ENCODE data around the gene DMGDH.

DNA sequence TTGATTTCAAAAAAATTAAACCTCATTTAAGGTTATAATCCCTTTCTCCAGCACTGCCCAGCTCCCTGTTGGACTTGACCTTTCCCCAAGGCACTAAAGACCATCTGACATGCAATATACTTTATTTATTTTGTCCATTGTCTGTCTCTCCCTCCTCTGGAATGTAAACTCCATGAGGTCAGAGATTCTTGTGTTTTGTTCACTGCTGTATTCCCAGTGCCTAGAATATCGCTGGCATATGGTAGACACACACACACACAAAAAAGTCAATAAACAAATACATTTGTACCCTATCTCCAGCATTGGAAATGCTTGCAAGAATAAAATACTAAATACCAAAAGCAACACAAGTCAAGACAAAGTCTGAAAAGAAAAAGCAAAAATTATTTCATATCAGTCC lies 67.1 kb downstream of the DMGDH start:
- TF ChIP-seq, protein P1, sequence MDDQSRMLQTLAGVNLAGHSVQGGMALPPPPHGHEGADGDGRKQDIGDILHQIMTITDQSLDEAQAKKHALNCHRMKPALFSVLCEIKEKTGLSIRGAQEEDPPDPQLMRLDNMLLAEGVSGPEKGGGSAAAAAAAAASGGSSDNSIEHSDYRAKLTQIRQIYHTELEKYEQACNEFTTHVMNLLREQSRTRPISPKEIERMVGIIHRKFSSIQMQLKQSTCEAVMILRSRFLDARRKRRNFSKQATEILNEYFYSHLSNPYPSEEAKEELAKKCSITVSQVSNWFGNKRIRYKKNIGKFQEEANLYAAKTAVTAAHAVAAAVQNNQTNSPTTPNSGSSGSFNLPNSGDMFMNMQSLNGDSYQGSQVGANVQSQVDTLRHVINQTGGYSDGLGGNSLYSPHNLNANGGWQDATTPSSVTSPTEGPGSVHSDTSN (IDR thresholded peaks at IDR 0.05; ENCODE audit: insufficient replicate concordance, low read depth, low read length): no peak
- TF ChIP-seq, protein P2, sequence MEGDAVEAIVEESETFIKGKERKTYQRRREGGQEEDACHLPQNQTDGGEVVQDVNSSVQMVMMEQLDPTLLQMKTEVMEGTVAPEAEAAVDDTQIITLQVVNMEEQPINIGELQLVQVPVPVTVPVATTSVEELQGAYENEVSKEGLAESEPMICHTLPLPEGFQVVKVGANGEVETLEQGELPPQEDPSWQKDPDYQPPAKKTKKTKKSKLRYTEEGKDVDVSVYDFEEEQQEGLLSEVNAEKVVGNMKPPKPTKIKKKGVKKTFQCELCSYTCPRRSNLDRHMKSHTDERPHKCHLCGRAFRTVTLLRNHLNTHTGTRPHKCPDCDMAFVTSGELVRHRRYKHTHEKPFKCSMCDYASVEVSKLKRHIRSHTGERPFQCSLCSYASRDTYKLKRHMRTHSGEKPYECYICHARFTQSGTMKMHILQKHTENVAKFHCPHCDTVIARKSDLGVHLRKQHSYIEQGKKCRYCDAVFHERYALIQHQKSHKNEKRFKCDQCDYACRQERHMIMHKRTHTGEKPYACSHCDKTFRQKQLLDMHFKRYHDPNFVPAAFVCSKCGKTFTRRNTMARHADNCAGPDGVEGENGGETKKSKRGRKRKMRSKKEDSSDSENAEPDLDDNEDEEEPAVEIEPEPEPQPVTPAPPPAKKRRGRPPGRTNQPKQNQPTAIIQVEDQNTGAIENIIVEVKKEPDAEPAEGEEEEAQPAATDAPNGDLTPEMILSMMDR (IDR thresholded peaks at IDR 0.05 in 2 of 3, conservative IDR thresholded peaks at IDR 0.05 in 1 of 3; ENCODE audit: control insufficient read depth in 2 of 3, extremely low read depth in 1 of 3, insufficient read depth in 1 of 3, low read depth in 3 of 3, low read length in 3 of 3): no peak
- TF ChIP-seq POLR2A (IDR thresholded peaks at IDR 0.05; ENCODE audit: low read depth, low read length): no peak
- TF ChIP-seq JUNB (IDR thresholded peaks at IDR 0.05): no peak
- TF ChIP-seq ATF7 (IDR thresholded peaks at IDR 0.05; ENCODE audit: low read depth): no peak
- TF ChIP-seq HCFC1 (IDR thresholded peaks at IDR 0.05; ENCODE audit: low read length): no peak
- TF ChIP-seq GABPA (IDR thresholded peaks at IDR 0.05; ENCODE audit: low read depth): no peak
- TF ChIP-seq MXI1 (IDR thresholded peaks at IDR 0.05; ENCODE audit: low read depth, low read length): no peak
- no peak for TF ChIP-seq ZNF274 (IDR thresholded peaks at IDR 0.05; ENCODE audit: insufficient read depth, insufficient read length)

All from GM12878 (cell line).